Mesodermal cell (in vitro differentiated cells): ENCODE results near the gene GOT1.

ENCODE experiments used
- H3K27ac ChIP-seq: 2 replicates; pipeline ENCODE4 v1.7.0; 2013; ENCODE audit warnings: mild to moderate bottlenecking, low read depth, low read length, moderate library complexity; ENCODE audit not compliant: severe bottlenecking
- H3K36me3 ChIP-seq: 2 replicates; pipeline ENCODE4 v1.7.1; 2013; ENCODE audit warnings: mild to moderate bottlenecking, low read length, moderate library complexity; ENCODE audit not compliant: control insufficient read depth, insufficient read depth
- H3K4me1 ChIP-seq: one replicate; pipeline ENCODE4 v1.7.1; 2013; ENCODE audit warnings: mild to moderate bottlenecking, low read length; ENCODE audit not compliant: insufficient read depth, control insufficient read depth, poor library complexity, severe bottlenecking
- H3K4me3 ChIP-seq: 2 replicates; pipeline ENCODE4 v1.7.0; 2013; ENCODE audit warnings: low read length, control low read depth, mild to moderate bottlenecking; ENCODE audit not compliant: insufficient read depth, poor library complexity, severe bottlenecking; ENCODE audit errors: extremely low read depth
- H3K9me3 ChIP-seq: 2 replicates; pipeline ENCODE4 v1.7.1; 2013; ENCODE audit warnings: mild to moderate bottlenecking, low read length, moderate library complexity; ENCODE audit not compliant: control insufficient read depth
- WGBS, 2 experiments: methylation state at CpG; one replicate each; pipeline ENCODE4 v1.1.5; 2013; ENCODE audit warnings: missing lambda C conversion rate in 2 of 2; ENCODE audit not compliant: insufficient coverage in 2 of 2; 5-methylcytosine and 5-hydroxymethylcytosine counted together

The GOT1 gene

DNA sequence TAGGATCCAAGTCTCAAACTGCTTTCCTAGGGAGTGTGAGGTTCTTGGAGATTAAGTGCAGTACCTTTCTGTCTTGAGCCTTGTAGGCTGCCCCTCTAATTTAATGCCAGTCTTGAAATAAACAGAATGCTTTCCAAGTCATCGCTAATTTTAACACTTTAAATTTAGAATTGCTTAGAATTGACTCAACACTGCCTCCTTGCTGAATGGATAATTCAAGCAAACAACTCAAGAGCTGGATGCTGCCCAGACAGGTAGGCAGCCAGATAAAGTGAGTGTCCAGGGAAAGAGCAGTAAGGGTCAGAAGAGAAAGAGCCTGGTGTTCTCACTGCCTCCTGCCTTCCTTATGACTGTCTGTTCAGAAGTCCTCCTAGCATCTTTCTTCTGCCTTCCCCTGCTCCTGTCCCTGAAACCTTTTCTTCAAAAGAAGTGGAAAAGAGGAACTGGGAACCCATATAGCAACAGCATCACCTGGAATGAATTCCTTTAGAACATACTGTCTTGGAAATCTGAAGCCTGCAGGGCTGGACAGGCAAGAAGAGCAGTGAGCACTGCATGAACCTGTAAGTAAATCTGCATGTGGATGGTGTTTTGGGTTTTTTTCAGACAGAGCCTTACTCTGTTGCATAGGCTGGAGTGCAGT is 3.1 kb upstream of the GOT1 start:
- Histone ChIP-seq H3K36me3 (no peaks in the 10 kb centered on the region), H3K27ac (no peak overlapping the region), H3K4me3 (no peak overlapping the region), H3K4me1 (no peaks in the 10 kb centered on the region), H3K9me3 (no peaks in the 10 kb centered on the region)
- WGBS, 2 experiments = 38% methylated on average over 1 of the region's 1 CpG; no CpG with 5 or more reads in 1 of the 2 experiments

DNA sequence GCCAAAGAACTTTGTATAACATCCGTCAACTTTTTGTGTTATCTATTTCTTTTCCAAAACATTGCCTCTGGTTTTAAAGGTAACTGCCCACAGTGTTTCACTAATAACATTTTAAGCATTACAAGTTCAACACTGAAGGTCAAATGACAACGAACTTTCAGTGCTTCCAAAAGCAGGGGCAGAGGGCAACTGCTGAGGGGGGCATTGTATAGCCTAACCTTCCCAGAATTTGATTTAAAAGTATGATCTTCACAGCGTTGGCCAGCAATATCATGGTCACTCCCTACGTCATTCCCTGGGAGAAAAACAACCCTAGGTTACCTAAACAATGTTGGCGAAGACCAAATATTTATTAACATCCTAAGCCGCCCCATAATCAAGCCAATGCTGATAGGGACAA is 2.5 kb upstream of the GOT1 start:
- Histone ChIP-seq H3K27ac (no peak overlapping the region), H3K4me3 (no peak overlapping the region), H3K9me3 (no peaks in the 10 kb centered on the region), H3K4me1 (no peaks in the 10 kb centered on the region), H3K36me3 (peaks cover under 1% of the 10 kb centered on the region)
- WGBS, 2 experiments = 91 to 96% methylated on average over 3 to 4 of the region's 6 CpGs

DNA sequence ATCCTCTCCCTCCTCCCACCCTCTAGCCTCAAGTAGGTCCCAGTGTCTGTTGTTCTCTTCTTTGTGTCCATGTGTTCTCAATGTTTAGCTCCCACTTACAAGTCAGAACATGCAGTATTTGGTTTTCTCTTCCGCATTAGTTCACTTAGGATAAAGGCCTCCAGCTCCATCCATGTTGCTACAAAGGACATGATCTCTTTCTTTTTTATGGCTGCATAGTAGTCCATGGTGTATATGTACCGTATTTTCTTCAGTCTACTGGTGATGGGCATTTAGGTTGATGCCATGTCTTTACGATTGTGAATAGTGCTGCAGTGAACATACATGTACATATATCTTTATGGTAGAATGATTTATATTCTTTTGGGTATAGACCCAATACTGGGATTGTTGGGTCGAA is 1.6 kb upstream of the GOT1 start:
- Histone ChIP-seq H3K36me3 (peaks cover 5% of the 10 kb centered on the region), H3K9me3 (no peaks in the 10 kb centered on the region), H3K4me3 (no peak overlapping the region), H3K4me1 (no peaks in the 10 kb centered on the region), H3K27ac (no peak overlapping the region)
- WGBS, 2 experiments = 100% methylated on average over 1 of the region's 4 CpGs

DNA sequence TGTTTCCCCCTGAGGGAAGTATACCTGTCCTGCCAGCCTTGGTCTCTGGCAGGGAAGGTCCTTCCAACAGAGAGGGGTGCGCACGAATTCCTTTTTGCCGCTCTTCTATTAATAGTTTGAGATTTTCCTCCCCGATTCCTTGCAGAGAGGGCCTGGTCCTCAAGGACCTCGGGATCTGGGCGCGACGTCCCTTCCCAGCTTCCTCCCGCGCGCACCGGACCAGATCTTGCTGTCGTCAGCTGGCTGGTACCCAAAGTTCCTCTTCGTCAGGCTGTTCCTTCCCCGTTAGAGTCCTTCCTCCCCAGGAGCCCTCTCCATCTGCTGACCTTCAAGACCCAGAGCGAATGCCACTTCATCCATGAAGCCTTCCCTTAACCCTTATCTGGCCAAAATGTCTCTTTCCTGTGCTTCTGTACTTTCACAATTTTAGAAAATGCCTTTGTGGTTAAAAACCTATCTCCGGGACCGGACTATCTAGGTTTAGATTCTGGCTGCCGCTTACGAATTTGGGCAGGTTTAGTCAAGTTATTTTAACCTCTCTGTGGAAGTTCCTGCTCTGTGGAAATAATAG is 851 bp upstream of the GOT1 start:
- H3K36me3 ChIP-seq = peaks cover 5% of the 10 kb centered on the region
- no peaks in the 10 kb centered on the region for H3K4me1 ChIP-seq
- 3 to 5% methylated on average over 17 to 20 of the region's 20 CpGs for WGBS, 2 experiments
- peak overlapping the region; percentile 34 for H3K27ac ChIP-seq
- H3K9me3 ChIP-seq = no peaks in the 10 kb centered on the region
- peak overlapping the region; percentile 88 for H3K4me3 ChIP-seq

DNA sequence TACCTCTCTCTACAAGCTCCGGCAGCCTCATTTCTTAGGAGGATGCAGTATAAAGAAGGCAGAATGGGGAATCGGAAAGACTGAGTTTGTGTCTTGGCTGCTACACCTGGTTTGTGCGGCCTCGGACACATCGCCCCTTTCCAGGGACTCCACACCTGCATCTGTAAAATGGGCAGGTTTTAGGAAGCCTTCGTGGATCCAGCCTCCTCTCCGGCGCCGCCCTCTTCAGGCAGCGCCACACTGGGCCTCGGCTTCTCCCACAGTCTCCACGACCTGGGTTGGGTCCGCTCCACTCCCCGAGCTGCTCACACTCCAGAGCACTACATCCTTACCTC is 341 bp downstream of the GOT1 start:
- Histone ChIP-seq H3K36me3 (peaks cover 12% of the 10 kb centered on the region), H3K9me3 (no peaks in the 10 kb centered on the region), H3K27ac (peak overlapping the region; percentile 90), H3K4me3 (peak overlapping the region; percentile 88), H3K4me1 (no peaks in the 10 kb centered on the region)
- 4 to 5% methylated on average over 11 to 13 of the region's 14 CpGs for WGBS, 2 experiments

DNA sequence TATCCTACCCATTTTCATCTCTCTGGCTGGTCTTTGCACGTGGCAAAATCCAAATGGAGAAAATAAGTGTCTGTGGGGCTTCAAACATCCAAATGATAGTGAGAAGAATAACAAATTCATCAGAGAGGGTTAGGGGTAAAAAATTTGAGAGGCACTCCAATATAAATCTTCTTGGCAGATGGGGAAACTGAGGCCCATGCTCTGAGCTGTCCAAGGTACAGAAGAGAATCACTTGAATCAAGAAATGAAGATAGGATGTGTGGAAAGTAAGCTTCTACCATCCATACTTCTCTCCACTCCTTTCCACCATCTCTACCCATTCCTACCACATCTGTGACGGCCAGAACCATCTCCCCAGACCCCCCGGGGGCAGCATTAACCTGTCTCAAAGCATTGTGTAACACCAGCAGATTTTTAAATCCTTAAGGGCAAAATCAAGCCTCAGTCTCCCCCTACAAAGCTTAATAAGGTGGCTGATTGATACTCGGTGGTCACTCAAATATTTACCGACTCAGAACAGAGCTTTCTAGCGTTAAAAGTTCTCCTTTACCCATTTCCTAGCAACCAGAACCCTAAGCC is 818 bp downstream of the GOT1 start:
- WGBS, 2 experiments = 20 to 25% methylated on average over 2 to 5 of the region's 6 CpGs
- H3K36me3 ChIP-seq = peaks cover 17% of the 10 kb centered on the region
- peak overlapping the region; percentile 88 for H3K4me3 ChIP-seq
- H3K27ac ChIP-seq = no peak overlapping the region
- H3K4me1 ChIP-seq = no peaks in the 10 kb centered on the region
- no peaks in the 10 kb centered on the region for H3K9me3 ChIP-seq

DNA sequence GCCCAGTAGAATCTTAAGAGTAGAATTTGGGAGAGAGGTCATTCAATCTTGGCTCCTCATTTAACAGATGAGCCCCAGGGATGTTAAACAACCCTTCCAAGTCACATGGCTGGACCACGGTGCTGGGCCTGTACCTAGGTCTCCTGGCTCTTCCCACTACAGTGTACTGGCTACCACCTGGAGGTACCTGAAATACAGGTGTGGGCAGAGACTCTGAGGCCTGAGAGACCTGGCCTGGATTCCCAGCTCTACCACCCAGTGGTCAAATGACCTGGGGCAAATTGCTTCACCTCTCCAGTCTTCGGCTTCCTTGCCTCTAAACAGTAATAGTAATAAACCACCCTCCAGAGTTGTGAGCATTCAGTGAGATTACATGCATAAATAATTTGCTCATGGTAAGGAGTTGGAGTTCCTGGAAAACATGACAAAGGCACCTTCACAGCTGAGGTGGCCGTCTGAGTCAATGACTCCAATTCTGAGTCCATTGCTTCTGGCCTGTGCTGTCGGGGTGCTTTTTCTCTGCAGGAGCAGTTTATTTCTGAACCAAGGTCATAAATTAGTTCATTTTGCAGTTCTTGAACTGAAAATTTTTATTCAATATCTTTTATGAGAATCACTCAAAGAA is 2.7 kb downstream of the GOT1 start:
- peaks cover 23% of the 10 kb centered on the region for H3K36me3 ChIP-seq
- no peaks in the 10 kb centered on the region for H3K4me1 ChIP-seq
- no peak overlapping the region for H3K4me3 ChIP-seq
- H3K9me3 ChIP-seq = no peaks in the 10 kb centered on the region
- 92 to 97% methylated on average over 2 to 3 of the region's 4 CpGs for WGBS, 2 experiments
- no peak overlapping the region for H3K27ac ChIP-seq

DNA sequence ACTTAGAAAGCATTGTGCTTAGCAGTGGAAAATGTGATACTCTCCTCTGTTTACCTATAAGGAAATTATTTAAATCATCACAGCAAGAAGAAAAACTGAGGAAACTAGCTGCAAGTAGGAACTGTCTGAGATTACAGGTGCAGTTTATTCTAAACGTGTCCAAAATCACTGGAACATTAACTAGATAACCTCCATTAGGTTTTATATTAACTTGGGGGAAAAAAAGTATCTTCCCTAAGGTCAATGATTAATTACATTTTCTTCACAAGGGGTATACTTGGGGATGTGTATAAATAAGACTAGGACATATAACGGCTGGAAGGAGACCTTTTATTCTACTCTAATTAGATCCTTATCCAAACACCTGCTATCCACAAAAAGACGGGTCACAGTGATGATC is 3.7 kb downstream of the GOT1 start:
- H3K4me3 ChIP-seq = no peak overlapping the region
- H3K9me3 ChIP-seq = no peaks in the 10 kb centered on the region
- WGBS, 2 experiments = 86% methylated on average over 1 of the region's 3 CpGs; no CpG with 5 or more reads in 1 of the 2 experiments
- peaks cover 23% of the 10 kb centered on the region for H3K36me3 ChIP-seq
- no peak overlapping the region for H3K27ac ChIP-seq
- no peaks in the 10 kb centered on the region for H3K4me1 ChIP-seq

DNA sequence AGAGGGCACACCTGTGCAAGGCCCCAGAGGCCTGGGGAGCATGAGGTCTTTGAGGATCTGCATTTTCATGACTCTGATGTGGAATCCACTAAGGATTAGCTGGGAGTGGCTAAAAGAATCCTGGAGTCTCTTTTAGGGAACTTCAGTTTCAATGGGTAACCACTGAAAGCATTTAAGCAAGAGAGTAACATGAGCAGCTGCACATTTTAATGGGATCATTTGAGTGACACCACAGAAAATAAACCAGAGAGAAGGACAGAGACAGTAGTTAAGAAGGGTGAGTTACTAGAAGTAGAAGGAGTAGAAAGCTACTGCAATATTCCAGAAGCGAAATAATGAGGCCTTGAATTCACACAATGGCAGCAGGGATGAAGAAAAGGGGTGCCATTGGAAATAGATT is 5.2 kb downstream of the GOT1 start:
- Histone ChIP-seq H3K36me3 (peaks cover 35% of the 10 kb centered on the region), H3K4me1 (no peaks in the 10 kb centered on the region), H3K4me3 (no peak overlapping the region), H3K27ac (no peak overlapping the region), H3K9me3 (no peaks in the 10 kb centered on the region)
- 100% methylated on average over 1 of the region's 1 CpG for WGBS, 2 experiments

DNA sequence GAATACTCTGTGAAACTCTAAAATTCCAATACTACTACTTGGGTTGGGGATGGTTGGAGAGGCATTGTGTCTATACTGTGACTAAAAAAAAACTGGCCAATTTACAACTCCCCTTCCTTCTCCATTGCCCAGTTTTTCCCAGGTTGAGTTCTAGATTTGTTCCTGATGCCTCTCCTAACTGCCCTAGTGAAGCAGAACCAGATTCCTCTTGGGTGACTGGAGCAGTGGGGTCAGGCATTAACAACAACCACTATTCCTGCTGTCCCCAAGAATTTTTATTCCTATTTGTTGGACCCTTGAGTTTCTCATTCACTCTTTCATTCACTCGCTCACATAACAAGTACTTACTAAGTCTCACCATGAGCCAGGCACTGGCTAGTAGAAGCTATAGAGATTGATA is 5.8 kb downstream of the GOT1 start:
- H3K27ac ChIP-seq = no peak overlapping the region
- H3K9me3 ChIP-seq = no peaks in the 10 kb centered on the region
- no CpG with 5 or more reads among the region's 1 CpG for WGBS, 2 experiments
- peaks cover 40% of the 10 kb centered on the region for H3K36me3 ChIP-seq
- H3K4me3 ChIP-seq = no peak overlapping the region
- no peaks in the 10 kb centered on the region for H3K4me1 ChIP-seq
